Upper lobe of right lung (tissue), 1 donor: ENCODE results near the gene PACS1. TPM values are rescaled to one million over a fixed set of nuclear protein-coding genes. Genes with fewer than 3 reads are reported as not detected.

Experiments
- ATAC-seq: fragments of 200-7000 bp; cut with Tn5 transposase; one replicate; pipeline ENCODE4 v1.9.1; 2020; ENCODE audit warnings: mild to moderate bottlenecking, moderate library complexity
- DNase-seq: peaks from one replicate; pipeline ENCODE4 v3.0.0-alpha.2; 2020
- H3K27ac ChIP-seq: fragments of 200-600 bp; one replicate; pipeline ENCODE4 v1.8.0; 2022
- H3K27me3 ChIP-seq: fragments of 200-600 bp; one replicate; pipeline ENCODE4 v1.8.0; 2022; ENCODE audit warnings: mild to moderate bottlenecking
- H3K36me3 ChIP-seq: fragments of 200-600 bp; one replicate; pipeline ENCODE4 v1.8.0; 2022
- H3K4me1 ChIP-seq: fragments of 200-600 bp; one replicate; pipeline ENCODE4 v1.8.0; 2022
- H3K4me3 ChIP-seq: fragments of 200-600 bp; one replicate; pipeline ENCODE4 v1.8.0; 2022; ENCODE audit warnings: mild to moderate bottlenecking
- H3K9me3 ChIP-seq: fragments of 200-600 bp; one replicate; pipeline ENCODE4 v1.8.0; 2022
- intact Hi-C: fragments of 100-400 bp; cut with DNase I; formaldehyde crosslinking; loops from one replicate; pipeline ENCODE4 v1.11.0; 2022
- total RNA-seq: library from RNA; stranded (reverse); fragmentation: NEBNext Ultra II Directional; extraction: Animal tissue kit (Norgen Biotek cat#: 25700); gene quantifications from one replicate; pipeline ENCODE4 v1.2.1, GENCODE V29; 2021
- TF ChIP-seq, protein P1 (sequence below): fragments of 200-600 bp; IDR thresholded peaks from one replicate; pipeline ENCODE4 v1.8.0; 2022; ENCODE audit warnings: antibody characterized with exemption
- donor health status: DM: no; HTN: yes; CAD: no; lungs with severe emphysema.

Gene PACS1
- total RNA-seq, 1 donor from 2014 or later = 55.9 TPM

DNA sequence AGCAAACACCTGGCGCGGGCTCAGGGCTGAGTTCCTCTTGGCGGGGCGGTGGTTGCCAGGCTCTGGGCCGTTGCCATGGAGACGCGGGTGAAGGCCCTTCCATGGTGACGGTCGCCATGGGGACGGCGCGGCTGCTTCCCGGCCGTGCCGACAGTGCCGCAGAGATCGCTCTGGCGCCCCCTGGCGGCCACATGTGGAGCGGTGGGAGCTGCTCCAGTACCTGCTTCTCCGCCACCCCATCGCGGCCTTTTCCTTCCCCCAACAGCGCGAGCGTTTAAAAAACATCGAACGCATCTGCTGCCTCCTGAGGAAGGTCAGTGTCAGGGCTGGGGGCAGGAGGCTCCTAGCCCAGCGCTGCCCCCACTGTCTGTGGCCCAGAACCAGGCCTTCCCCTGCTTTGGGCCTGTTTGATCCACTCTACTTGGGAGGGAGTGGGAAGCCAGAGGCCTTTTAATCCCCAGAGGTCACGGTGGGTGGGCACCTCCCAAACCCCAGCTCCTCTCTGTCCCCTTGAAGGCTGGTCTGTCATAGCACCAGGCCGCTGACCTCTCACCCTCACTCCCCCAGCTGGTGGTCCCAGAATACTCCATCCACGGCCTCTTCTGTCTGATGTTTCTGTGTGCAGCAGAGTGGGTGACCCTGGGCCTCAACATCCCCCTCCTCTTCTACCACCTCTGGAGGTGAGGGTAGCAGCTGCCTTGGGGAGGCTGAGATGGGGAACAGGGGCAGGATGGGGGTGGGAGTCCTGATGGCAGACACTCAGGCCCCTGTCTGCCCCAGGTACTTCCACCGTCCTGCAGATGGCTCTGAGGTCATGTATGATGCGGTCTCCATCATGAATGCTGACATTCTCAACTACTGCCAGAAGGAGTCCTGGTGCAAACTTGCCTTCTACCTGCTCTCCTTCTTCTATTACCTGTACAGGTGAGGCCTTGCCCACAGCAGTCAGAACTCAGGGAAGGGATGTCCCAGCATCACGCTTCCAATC lies 212.7 kb downstream of the PACS1 start:
- Histone ChIP-seq H3K4me3 (no peak overlapping the region), H3K4me1 (peaks cover 6% of the 10 kb centered on the region), H3K36me3 (peaks cover 6% of the 10 kb centered on the region), H3K27ac (no peak overlapping the region), H3K27me3 (no peaks in the 10 kb centered on the region), H3K9me3 (no peaks in the 10 kb centered on the region)
- TF ChIP-seq, protein P1, sequence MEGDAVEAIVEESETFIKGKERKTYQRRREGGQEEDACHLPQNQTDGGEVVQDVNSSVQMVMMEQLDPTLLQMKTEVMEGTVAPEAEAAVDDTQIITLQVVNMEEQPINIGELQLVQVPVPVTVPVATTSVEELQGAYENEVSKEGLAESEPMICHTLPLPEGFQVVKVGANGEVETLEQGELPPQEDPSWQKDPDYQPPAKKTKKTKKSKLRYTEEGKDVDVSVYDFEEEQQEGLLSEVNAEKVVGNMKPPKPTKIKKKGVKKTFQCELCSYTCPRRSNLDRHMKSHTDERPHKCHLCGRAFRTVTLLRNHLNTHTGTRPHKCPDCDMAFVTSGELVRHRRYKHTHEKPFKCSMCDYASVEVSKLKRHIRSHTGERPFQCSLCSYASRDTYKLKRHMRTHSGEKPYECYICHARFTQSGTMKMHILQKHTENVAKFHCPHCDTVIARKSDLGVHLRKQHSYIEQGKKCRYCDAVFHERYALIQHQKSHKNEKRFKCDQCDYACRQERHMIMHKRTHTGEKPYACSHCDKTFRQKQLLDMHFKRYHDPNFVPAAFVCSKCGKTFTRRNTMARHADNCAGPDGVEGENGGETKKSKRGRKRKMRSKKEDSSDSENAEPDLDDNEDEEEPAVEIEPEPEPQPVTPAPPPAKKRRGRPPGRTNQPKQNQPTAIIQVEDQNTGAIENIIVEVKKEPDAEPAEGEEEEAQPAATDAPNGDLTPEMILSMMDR = peak; percentile 98
- intact Hi-C loops = no loop called here
- ATAC-seq (peak; percentile 92), DNase-seq (peak; percentile 99)

DNA sequence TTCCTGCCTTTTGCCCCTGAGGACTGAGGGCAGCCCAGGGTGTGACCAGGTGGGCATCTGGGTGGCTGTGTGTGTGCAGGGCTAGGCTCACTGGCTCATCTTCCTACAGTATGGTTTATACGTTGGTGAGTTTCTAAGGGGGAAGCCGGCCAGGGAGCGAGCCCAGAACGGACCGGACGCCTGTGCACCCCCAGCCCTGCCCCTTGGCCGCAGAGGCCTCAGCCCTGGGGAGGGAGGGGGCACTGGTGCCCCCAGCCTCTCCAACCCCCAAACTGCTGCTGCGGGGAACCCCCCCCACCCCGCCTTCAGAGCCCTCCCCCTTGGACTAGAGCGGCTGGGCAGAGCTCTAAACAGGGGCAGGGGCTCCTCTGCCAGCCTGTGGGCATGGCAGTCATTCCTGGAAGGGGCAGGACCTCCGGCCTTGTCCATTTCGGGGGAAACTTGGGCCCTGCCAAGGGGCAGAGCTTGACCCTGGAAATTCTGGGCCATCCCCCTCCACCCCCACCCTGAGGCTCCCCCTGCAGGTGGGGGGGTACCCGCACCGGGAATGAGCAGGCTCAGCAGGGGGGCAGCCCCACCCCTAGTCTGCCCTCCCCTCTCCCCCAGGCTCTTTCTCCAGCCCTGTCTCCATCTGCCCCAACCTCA lies 213.5 kb downstream of the PACS1 start:
- no peak overlapping the region for H3K27ac ChIP-seq
- TF ChIP-seq, protein P1 = no peak
- peaks cover 11% of the 10 kb centered on the region for H3K4me1 ChIP-seq
- ATAC-seq (no peak), DNase-seq (no peak)
- H3K4me3 ChIP-seq = no peak overlapping the region
- H3K9me3 ChIP-seq = no peaks in the 10 kb centered on the region
- H3K36me3 ChIP-seq = peaks cover 6% of the 10 kb centered on the region
- H3K27me3 ChIP-seq = no peaks in the 10 kb centered on the region
- intact Hi-C loops = no loop called here

DNA sequence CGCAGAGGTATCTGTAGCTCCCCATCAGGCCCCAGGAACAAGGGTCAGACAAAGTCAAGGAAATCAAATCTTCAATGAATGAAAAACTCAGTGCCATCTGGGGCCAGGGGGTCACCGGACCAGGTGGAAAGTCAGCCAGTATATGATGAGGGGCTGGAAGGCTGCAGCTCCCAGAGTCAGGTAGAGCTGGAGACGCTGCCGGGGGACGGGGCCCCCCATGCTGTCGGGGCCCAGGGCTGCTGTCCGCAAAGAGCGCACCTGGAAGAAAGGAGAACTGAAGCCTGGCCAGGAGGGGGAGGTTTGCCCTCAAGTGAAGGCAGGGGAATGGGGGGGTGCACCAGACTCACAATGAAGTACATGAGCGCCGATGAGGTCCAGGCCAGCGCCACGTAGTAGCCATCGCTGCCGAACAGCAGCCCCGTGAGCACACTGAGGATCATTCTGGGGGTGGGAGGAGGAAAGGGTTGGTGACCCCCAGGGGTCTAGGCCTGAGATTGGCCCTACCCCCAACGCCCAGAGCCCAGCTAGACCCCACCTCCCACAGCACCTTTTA lies 214.5 kb downstream of the PACS1 start:
- no peak overlapping the region for H3K27ac ChIP-seq
- intact Hi-C loops = no loop called here
- TF ChIP-seq, protein P1 = no peak
- DNase-seq (no peak), ATAC-seq (no peak)
- H3K4me3 ChIP-seq = no peak overlapping the region
- H3K9me3 ChIP-seq = no peaks in the 10 kb centered on the region
- peaks cover 13% of the 10 kb centered on the region for H3K4me1 ChIP-seq
- H3K36me3 ChIP-seq = peaks cover 6% of the 10 kb centered on the region
- no peaks in the 10 kb centered on the region for H3K27me3 ChIP-seq

DNA sequence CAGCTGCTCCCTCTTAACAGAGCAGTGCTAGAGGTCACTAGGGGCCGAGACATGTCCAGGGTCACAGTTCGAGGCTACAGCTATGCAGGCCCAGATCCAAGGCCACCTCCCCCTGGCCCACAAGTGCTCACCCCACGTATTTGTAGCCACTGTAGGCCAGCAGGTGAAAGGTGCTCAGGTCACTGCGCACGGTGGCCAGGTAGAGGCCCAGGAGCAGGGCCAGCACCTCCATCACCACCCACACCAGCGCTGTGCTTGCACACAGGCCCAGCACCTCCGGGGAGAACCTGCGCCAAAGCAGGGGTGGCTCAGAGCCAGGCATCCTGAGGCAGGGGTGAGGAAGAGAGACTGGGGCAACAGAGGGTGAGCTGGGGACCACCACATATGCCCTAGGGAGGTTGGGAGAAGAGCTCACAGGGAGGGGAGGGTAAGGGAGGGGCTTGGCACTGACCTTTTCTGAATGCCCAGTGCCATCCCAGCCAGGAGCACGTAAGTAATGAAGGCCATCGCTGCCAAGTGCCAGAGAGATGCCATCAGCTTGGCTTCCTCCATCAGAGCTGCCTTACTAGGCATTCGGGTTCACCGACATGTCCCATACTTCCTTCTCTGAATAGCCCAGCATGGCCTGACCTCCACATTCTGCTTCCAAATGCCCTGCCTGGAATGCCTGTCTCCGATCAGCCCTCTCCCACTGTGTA lies 215.3 kb downstream of the PACS1 start:
- Histone ChIP-seq H3K4me1 (peaks cover 19% of the 10 kb centered on the region), H3K4me3 (no peak overlapping the region), H3K36me3 (peaks cover 6% of the 10 kb centered on the region), H3K9me3 (no peaks in the 10 kb centered on the region), H3K27me3 (no peaks in the 10 kb centered on the region), H3K27ac (no peak overlapping the region)
- ATAC-seq (no peak), DNase-seq (no peak)
- TF ChIP-seq, protein P1 = no peak
- intact Hi-C loops = no loop called here

DNA sequence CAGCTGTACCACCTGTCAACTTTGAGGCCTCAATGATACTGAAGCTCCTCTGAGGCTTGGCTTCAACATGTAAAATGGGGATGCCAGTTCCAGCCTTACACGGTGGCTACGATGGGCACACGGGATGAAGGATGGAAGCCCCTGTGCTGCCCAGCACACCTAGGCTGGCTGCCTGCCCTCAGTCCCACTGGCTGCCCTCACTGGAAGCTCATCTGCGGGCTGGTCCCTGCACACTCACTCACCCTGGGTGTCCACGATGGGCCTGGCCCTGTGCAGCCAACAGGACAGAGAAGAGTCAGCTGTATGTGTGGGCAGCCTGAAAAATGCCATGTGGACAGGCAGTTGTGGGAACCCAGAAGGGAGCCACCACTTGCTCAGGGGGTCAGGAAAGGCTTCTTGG lies 216.6 kb downstream of the PACS1 start:
- intact Hi-C loops = no loop called here
- TF ChIP-seq, protein P1 = no peak
- Histone ChIP-seq H3K27ac (no peak overlapping the region), H3K9me3 (no peaks in the 10 kb centered on the region), H3K36me3 (peaks cover 6% of the 10 kb centered on the region), H3K4me3 (no peak overlapping the region), H3K27me3 (peaks cover 7% of the 10 kb centered on the region), H3K4me1 (peaks cover 19% of the 10 kb centered on the region)
- ATAC-seq = no peak
- no peak for DNase-seq
